Stimulated activated CD4-positive, alpha-beta T cell treated with anti-CD3 and anti-CD28 coated beads, Interleukin-12 subunit alpha, Interleukin-12 subunit beta, amount 100 ng/mL, for 4 hours (primary cell): Measurements from ENCODE around the gene USP51.
"Not testable (repeated sequence)": the region's sequence is repeated elsewhere in the genome, so short reads cannot be mapped to it uniquely, and the experiment has no call there.

Experiments
- DNase-seq: peaks from one replicate; pipeline ENCODE4 v3.0.0-alpha.2; 2020

The USP51 gene

GRCh38 chrX:55489314-55490009 is at the start of gene USP51:
TSS of gene USP51 (minus strand) at chrX:55489848. CDS start at chrX:55488939, 909 bp downstream.
- peak; percentile 24 for DNase-seq

DNA sequence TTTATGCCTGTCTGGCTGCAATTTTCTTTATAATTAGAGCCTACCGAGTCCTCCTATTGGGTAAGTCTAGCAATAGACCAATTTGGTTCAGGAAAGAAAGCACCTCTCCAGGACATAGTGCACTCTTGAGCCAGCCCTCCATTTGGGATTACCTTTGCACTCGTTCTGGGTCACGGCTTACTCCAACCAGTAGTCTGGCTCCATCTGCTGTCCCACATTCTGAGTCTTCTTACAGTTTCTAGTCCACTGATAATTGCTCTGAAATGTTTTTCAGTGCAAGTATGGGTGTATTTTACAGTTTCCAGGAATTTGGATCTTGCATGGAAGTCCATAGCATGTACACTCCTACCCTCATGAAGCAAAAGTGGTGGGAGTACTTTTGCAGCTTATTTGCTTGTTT is 34.8 kb upstream of the USP51 start:
- DNase-seq = no peak

- no peak for DNase-seq
These were observed 33.7 kb upstream of the USP51 start for GRCh38 chrX:55523356-55523755.

GRCh38 chrX:55522596-55523276 is 33.1 kb upstream of the USP51 start:
- no peak for DNase-seq

GRCh38 chrX:55521687-55522086 is 32.0 kb upstream of the USP51 start:
- no peak for DNase-seq

DNA sequence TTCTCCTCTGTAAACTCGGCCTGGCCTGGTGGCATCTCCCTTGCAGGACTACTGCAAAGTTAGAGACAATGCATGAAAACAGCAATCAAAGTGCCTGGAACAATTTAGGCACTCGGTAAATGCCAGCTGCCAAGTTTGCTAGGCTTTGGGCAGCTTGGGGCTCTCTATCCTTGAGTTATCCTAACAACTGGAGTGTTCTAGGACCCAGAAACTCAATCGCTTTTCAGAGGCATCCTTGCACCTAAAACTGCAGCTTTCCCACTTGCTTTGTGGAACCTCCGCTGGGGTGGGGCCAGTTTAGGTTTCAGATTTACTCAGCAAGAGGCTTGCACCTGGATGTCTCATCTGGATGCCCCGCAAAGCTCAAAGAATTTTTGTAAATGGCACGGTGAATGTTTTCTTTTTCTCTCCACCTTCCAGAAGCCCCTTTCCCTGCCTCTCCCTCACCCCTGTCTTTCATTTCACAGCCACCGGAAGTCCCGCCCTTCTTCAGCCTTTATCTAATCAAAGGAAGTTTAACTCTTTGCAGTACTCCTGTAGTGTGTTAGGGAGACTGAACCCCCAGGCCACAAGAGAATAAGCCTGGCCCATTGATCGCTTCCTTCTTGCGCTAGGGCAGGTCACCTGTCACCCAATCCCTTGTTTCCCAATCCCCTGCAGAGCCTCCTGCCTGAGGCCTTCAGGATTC is 27.3 kb upstream of the USP51 start:
- DNase-seq = not testable (repeated sequence)

DNA sequence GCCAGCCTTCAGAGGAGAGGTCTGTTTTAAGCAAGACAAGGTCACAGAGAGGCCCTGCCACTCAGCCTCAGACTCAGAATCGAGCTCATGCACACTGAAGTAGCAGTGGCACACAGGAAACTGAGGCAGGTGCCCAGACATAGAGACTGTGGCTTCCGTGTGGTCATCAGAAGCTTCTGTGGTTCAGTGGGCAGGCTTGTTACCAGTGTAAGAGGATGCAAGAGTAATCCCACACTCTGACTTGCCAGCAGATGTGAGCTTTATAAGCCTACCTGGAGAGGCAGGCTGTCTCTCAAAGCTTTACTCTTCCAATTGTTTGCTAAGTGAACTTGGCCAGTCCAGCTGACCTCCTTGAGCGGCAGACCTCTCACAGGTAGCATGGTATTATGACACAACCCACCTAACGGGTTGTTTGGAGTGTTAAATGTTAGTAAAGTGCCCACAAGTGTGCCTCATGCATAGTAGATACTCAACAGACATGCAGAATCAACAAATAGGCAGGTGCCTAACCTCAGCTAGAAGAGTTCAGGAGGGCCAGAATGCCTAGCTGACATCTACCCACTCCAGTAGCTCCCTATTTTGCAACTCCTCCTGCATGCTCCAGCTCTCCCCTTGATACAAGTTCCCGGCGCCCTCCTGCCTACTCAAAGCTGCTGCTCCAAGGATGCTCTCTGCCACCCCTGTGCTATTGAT is 23.5 kb upstream of the USP51 start:
- not testable (repeated sequence) for DNase-seq

- DNase-seq = not testable (repeated sequence)
These were observed 18.9 kb upstream of the USP51 start for GRCh38 chrX:55508410-55509152.

- not testable (repeated sequence) for DNase-seq
These were observed 18.1 kb upstream of the USP51 start for GRCh38 chrX:55507699-55508098.

GRCh38 chrX:55507010-55507409 is 17.4 kb upstream of the USP51 start:
- not testable (repeated sequence) for DNase-seq

DNA sequence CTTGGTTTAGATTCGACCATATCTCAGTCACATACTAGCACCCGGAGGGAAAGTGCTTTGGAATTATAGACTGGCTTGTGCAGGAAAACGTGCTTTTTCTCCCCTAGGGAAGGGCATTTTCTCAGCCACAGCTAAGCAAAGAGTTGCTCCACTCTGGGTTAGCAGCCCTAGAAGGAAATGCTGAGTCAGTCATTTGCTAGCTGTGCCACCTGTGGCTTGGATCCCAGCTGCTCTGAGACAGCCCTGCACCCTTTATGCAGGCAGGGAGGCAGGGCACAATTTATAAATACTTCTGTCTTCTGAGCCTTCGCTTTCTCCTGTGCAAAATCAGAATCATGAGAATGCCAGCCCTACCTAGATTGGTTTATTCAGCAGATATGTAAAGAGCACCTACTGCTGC is 1.3 kb upstream of the USP51 start:
- DNase-seq = no peak

GRCh38 chrX:55490121-55490520 is 473 bp upstream of the USP51 start:
- no peak for DNase-seq

GRCh38 chrX:55488593-55489313 is 895 bp downstream of the USP51 start:
- DNase-seq = peak; percentile 48

DNA sequence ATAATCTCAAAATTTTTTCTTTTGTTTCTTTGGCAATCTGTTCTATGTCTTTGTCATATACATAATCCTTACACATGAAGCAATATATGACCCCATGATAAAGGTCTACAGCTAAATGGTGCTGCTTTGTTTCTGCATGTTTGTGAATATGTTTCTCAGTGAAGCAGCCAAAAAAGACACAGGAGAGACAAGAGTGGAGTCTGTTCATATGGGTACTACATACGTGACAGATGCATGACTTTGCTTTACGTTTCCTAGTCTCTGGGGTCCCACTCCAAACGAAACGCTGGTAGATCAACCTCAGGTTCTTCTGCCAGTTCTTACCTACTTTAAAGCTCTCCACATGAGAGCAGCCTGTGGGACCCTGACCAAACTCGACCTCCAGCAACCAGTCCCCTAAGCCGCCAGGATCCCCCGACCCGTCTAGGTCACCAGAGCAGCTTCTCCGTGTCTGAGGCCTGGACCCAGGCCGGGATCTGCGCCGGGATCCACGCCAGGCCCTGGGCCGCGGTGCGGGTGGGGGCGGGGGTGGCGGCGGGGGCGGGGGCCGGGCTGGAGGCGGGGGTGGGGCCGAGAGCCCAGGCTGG is 1.5 kb downstream of the USP51 start:
- DNase-seq = no peak

- no peak for DNase-seq
These were observed 2.5 kb downstream of the USP51 start for GRCh38 chrX:55487143-55487542.

DNA sequence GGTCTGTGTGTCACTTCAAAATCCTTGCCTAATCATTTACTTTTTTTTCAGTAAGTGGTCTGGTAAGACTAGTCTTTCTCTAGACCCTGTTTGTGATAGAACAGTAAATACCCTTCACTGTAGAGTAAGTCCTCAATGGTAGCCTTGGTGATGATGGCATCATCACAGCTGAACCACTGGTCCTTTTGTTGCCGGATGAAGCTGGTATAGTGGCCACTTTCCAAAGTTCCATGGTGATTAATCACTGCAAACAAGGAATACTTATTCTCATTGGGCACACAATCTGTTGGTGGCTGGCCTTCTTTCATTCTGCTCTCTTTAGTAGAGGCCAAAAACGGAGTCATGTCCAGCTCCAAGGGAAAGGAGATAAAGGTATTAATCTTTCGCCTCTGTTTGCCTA is 2.9 kb downstream of the USP51 start:
- no peak for DNase-seq

DNA sequence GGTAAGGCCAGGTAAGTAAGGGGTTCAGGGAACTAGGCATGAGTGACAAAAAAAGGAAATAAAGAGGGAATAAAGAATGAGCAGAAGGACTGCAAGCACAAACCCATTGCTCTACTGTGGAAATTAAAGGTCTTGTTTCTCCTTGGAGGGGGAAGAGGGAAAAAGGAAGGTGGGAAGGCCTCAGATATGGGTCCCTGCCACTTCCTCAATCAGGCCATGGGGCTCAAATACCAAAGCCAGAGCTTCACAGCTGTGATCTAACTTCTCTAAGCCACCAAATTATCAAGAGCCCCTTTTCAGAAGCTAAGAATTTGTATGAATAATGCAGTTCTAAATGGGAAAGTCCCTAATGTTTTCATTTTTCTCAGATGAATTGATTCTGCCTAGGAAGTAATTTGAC is 4.7 kb downstream of the USP51 start:
- DNase-seq = no peak

DNA sequence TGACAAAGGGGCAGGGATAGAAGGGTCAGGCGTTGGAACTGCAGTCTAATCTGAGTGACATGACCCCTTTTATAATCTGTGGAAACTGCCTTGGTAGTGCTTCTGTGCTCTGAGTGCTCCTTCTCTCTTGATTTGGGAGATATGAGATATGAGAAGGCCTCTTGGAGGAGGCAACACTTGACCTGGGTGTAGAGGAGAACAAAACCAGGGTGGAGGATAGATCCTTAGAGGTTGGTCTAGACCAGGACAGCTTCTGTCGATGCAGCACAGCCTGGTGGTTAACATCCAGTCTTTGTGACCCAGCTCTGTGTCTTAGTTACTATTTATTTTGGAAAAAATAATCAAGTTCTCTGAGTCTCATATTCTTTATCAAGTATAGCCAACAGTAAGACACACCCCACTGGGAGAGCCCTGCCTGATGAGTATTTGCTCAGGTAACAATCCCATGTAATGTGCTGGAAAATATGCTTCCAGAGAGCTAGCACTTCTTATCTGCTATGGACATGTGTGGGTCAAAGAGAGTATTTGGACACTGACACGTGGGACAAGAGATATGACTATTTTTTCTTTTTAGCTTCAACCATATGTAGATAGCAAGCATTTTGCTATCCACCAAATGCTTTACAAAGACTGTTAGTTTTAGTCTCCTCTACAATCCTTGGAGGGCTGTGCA is 9.1 kb downstream of the USP51 start:
- DNase-seq = no peak

DNA sequence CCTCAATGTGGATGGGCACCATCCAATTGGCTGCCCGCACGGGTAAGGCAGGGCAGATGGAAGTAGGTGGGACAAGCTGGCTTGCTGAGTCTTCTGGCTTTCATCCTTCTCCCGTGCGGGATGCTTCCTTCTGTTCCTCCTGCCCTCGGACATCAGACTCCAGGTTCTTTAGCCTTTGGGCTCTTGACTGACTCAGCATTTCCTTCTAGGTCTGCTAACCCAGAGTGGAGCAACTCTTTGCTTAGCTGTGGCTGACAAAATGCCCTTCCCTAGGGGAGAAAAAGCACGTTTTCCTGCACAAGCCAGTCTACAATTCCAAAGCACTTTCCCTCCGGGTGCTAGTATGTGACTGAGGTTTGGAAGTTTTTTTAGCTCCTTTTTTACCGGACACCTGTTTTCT is 9.7 kb downstream of the USP51 start:
- DNase-seq = not testable (repeated sequence)

DNA sequence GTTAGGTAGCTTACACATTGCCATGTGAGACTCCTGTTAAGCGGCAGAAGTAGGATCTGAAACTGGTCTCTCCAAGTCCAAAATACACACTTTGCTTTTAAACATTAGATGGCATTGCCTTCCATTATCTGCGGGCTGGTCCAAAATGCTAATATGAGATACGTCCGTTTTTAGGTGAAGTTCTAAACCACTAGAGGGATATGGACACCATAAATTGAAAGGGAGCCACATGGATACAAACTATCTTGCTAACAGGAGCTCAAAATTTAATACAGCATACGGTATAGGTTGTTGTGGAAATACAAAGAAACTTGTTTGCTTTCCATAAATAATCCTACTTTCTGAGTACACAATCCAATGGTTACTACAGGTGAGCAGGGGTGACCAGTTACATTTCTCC is 23.9 kb downstream of the USP51 start:
- not testable (repeated sequence) for DNase-seq

DNA sequence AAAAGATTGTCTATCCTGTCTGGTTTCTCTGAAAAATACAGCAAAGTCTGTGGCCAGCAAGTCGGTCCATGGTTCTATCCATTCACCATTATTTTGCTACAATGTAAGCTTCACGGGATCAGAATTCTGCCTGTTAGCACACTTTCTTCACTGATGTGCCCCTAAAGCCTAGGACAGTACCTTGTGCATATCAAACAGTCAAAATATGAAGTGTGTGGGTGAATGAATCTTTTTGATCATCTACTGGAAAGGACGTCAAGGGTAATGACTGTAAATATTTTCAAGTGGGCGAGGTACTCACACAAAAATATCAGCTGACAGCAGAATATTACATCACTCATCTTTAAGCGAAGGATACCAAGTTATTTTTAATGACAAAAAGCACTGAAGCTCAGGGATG is 24.5 kb downstream of the USP51 start:
- DNase-seq = not testable (repeated sequence)
